GM10248 (cell line): Measurements from ENCODE around the gene HMCN1.

Experiments
- CTCF ChIA-PET: fragments of 300-600 bp; sonication (Branson Sonifier 250); formaldehyde crosslinking; extraction: SDS; loops from one replicate; lab custom pipeline; 2021; ENCODE audit warnings: antibody characterized with exemption; lab: Yijun Ruan, JAX
- POLR2A ChIA-PET: fragments of 350-650 bp; sonication (Branson Sonifier 250); formaldehyde crosslinking; extraction: SDS; loops from one replicate; lab custom pipeline; 2020; ENCODE audit warnings: antibody characterized with exemption; lab: Yijun Ruan, JAX
- DNase-seq: peaks from one replicate; pipeline ENCODE4 v3.0.0; 2012; ENCODE audit errors: extremely low spot score
- TF ChIP-seq, protein P1 (sequence below): IDR thresholded peaks from 2 replicates; pipeline ENCODE4 v1.5.1; 2012; ENCODE audit warnings: mild to moderate bottlenecking, low read depth; ENCODE audit errors: extremely low read depth, missing control alignments, control extremely low read depth

HMCN1 gene

DNA sequence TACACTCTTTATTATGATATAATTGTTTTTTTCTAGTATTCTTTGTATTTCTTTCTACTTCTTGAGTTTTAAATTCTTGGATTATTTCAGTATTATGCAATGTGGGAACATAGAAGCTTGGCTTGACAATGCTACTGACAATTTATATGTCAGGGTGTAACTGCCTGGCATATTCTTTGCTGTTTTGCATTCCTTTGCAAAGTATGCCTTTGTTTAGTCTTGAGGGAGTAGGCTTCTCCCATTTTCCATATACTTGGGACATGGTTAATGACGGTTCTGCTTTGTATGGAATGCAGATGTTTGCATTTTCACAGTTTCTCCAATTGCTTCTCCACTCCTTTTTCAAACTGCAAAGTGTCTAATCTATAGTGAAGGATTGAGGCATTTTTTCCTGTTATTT, 109.8 kb downstream of the HMCN1 start:
- CTCF ChIA-PET = interaction anchor here (1.5 to 1.9 kb wide), 2 partner anchors 10 to 25 kb away, joined by 4 to 5 read pairs; no protein-coding TSS in a partner anchor

DNA sequence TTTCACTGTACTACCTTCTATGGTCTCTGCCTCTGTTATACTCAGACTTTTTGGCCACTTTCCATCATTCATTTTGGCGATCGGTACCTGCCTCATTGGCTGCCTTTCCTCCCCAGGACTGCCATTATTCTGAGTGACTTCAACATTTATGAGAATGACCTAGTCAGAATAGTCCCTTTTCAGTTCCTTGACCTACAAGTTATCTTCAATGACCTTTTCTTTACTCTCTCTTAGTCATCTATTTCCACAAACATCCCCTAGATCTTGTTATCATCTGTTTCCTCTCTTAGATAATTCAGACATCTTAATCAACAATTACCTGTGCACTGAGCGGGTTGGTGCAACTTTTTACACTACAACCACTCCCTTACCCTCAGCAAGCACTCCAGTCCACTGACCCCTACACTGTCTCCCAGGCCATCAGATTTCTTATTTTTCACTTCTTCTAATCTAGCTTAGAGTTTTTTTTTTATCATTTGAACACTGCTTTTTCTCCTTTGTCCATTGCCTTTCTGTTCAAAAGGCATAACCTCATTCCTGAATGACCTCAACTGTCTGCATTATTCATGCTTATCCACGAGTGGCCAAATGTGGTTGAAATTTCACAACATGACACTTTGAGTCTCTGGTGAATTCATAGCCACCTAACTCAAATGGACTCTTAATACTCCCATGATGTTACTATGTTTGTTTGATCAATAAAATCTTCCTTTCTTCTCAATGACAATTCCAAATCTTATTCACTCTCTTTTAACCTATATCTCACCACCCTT, 112.7 kb downstream of the HMCN1 start:
- TF ChIP-seq, protein P1, sequence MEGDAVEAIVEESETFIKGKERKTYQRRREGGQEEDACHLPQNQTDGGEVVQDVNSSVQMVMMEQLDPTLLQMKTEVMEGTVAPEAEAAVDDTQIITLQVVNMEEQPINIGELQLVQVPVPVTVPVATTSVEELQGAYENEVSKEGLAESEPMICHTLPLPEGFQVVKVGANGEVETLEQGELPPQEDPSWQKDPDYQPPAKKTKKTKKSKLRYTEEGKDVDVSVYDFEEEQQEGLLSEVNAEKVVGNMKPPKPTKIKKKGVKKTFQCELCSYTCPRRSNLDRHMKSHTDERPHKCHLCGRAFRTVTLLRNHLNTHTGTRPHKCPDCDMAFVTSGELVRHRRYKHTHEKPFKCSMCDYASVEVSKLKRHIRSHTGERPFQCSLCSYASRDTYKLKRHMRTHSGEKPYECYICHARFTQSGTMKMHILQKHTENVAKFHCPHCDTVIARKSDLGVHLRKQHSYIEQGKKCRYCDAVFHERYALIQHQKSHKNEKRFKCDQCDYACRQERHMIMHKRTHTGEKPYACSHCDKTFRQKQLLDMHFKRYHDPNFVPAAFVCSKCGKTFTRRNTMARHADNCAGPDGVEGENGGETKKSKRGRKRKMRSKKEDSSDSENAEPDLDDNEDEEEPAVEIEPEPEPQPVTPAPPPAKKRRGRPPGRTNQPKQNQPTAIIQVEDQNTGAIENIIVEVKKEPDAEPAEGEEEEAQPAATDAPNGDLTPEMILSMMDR = no peak
- DNase-seq = no peak
- ChIA-PET CTCF (no interaction called here), POLR2A (no interaction called here)

More for the DNA sequence above, 109.8 kb downstream of the HMCN1 start:
- POLR2A ChIA-PET = no interaction called here
- DNase-seq = no peak
- TF ChIP-seq, protein P1 = no peak

DNA sequence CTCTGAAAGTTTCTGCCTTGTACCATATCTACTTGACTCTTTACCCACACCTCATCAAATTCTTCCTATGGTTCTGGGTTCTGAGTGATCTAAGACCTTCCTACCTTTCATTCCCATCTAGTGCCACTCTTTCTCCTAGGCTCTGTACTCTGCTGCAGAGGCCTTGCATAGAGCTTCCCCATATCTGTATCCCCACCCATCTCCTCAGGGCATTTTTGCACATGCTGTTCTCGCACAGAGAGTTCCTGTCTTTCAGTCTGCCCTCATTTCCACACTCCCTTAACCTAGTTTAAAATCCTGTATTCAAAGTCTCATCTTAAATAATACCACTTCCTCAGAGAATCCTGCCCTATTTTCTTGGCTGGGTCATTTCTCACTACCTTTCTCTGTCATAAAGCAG, 114.8 kb downstream of the HMCN1 start:
- no peak for DNase-seq
- POLR2A ChIA-PET = no interaction called here
- CTCF ChIA-PET = interaction anchor here (1.0 kb wide), 1 partner anchor 16 kb away, joined by 4 read pairs; no protein-coding TSS in a partner anchor
- TF ChIP-seq, protein P1 = no peak

DNA sequence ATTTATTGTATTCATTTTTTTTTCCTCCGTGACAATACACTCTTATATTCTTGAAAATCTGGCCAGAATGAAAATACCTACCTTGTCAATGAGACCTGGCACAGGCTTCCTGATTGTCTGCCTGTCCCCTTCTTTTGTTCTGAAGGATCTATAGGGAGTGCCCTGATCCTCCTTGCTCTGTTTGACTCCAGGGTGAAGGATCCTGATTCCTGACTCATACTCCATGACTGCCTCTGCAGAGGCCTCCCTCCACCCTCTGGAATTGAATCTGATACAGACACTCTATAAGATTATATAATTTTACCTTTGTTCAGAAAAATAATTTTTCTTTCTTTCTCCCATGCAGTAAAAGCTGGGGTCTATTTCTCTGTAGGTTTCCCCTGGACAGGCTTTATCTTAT, 116.2 kb downstream of the HMCN1 start:
- no peak for DNase-seq
- POLR2A ChIA-PET = no interaction called here

DNA sequence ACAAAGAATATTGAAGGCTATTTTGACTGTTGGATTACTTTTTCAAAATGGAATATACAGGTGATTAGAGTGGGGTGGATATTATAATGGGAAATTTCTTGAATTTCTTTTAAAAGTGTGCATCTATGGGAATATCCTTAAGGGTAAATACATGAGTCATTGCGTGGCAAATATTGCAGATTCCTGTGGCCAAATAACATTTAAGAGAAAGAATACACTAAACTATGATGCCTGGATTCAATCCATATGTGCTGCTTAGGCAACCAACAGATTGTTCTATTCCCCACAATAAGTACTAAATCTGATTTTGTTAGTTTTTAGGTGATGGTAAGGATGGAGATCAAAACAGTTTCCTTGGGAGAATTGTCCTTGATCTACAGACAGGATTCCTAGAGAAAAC, 119.5 kb downstream of the HMCN1 start:
- ChIA-PET POLR2A (no interaction called here), CTCF (interaction anchor here (1.1 kb wide), 1 partner anchor 10 kb away, joined by 5 read pairs; no protein-coding TSS in a partner anchor)
- TF ChIP-seq, protein P1 = no peak
- DNase-seq = no peak

More for the DNA sequence above, 116.2 kb downstream of the HMCN1 start:
- TF ChIP-seq, protein P1 = no peak
- CTCF ChIA-PET = no interaction called here

DNA sequence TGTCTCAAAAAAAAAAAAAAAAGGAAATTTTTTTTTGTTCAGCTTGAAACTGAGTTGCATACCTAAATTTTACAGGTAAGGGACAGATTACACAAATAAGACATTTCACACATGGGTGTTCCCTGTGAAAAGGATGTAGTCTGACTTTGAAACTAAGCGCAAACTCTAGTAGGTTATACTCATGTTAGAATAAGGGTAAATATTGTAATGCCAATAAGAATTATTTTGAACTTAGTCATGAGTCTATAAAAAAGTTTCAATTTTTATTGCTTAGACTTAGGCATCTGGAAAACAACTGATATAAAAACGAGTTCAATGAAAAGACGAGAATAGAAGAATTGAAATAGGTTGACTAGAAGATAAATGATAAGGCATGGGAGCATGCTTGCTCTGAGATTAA, 122.3 kb downstream of the HMCN1 start:
- POLR2A ChIA-PET = no interaction called here
- no peak for DNase-seq

More for the DNA sequence above, 122.3 kb downstream of the HMCN1 start:
- CTCF ChIA-PET = no interaction called here
- TF ChIP-seq, protein P1 = no peak
